ENCODE results near the gene CUTA.

GRCh38 chr6:33438978-33439594 is 21.2 kb upstream of the CUTA start:
- TF ChIP-seq EZH2phosphoT487 (IDR thresholded peaks at IDR 0.05; ENCODE audit: unreplicated experiment): no peak
- no peak for TF ChIP-seq ZNF331 (CRISPR knock-in tag; IDR thresholded peaks at IDR 0.05; ENCODE audit: low read depth)
- no peak for TF ChIP-seq CTCF (conservative IDR thresholded peaks at IDR 0.05; ENCODE audit: low read depth in 2 of 2)
- no peak for TF ChIP-seq CREB1 (CRISPR knock-in tag; IDR thresholded peaks at IDR 0.05; ENCODE audit: low read depth)
- TF ChIP-seq ETS1 (IDR thresholded peaks at IDR 0.05): no peak
- TF ChIP-seq POLR2AphosphoS5 (IDR thresholded peaks at IDR 0.05; ENCODE audit: low read depth): no peak
- TF ChIP-seq NANOG (IDR thresholded peaks at IDR 0.05; ENCODE audit: borderline replicate concordance): no peak
- TF ChIP-seq EZH2 (IDR thresholded peaks at IDR 0.05; ENCODE audit: low read depth, unreplicated experiment): no peak
- TF ChIP-seq REST (IDR thresholded peaks at IDR 0.05; ENCODE audit: unreplicated experiment): no peak
- TF ChIP-seq ZNF462 (CRISPR knock-in tag; IDR thresholded peaks at IDR 0.05): no peak

Measured in GM23338 (cell line).